Breast epithelium (tissue), 4 donors: ENCODE measurements around the gene COPZ2. TPM values are rescaled to one million over a fixed set of nuclear protein-coding genes. Genes with fewer than 3 reads are reported as not detected.

Source experiments
- DNase-seq, 2 donors: peaks; one replicate each; pipeline ENCODE4 v3.0.0-alpha.2; 2019; ENCODE audit warnings: low spot score in 2 of 2
- H3K27ac ChIP-seq, 2 donors: fragments of 200-600 bp; sonication (generic) in 1 of 2; one replicate each; pipeline ENCODE4 v1.5.1; 2016 to 2019; ENCODE audit warnings: mild to moderate bottlenecking in 1 of 2
- H3K27me3 ChIP-seq, 2 donors: fragments of 200-600 bp; sonication (generic) in 1 of 2; one replicate each; pipeline versions ENCODE4 v1.5.1 to v1.6.0; 2017 to 2019; ENCODE audit warnings: control low read depth in 1 of 2, mild to moderate bottlenecking in 1 of 2
- H3K36me3 ChIP-seq: fragments of 200-600 bp; one replicate; pipeline ENCODE4 v1.5.1; 2019
- H3K4me1 ChIP-seq, 2 donors: fragments of 200-600 bp; sonication (generic); one replicate each; pipeline ENCODE4 v1.5.1; 2016 to 2019; ENCODE audit warnings: control low read depth in 1 of 2
- H3K4me3 ChIP-seq, 3 donors: fragments of 200-600 bp; sonication (generic); 1 replicate in 2 of 3; 2 replicates in 1 of 3; pipeline ENCODE4 v1.5.1; 2016 to 2019; ENCODE audit warnings: mild to moderate bottlenecking in 3 of 3, moderate library complexity in 2 of 3
- H3K9me3 ChIP-seq, 2 donors: fragments of 200-600 bp; sonication (generic) in 1 of 2; one replicate each; pipeline ENCODE4 v1.5.1; 2016 to 2019; ENCODE audit warnings: control low read depth in 1 of 2
- POLR2A ChIP-seq: fragments of 450-650 bp; IDR thresholded peaks from one replicate; pipeline ENCODE4 v1.6.1; 2016; ENCODE audit warnings: antibody characterized with exemption, mild to moderate bottlenecking, moderate library complexity
- POLR2AphosphoS5 ChIP-seq, 3 donors: sonication (generic); formaldehyde crosslinking; IDR thresholded peaks; one replicate each; pipeline ENCODE4 v1.6.1; 2017; ENCODE audit warnings: antibody characterized with exemption in 3 of 3
- intact Hi-C: fragments of 100-400 bp; cut with DNase I; formaldehyde crosslinking; loops from one replicate; pipeline ENCODE4 v1.15.1; 2023; ENCODE audit warnings: low total_unique reads
- total RNA-seq, 3 donors: library from RNA; depleted of rRNA; stranded (reverse); fragments of >200 nt; gene quantifications; one replicate each; pipeline ENCODE4 v1.1.0, GENCODE V29; 2016
- TF ChIP-seq, protein P1 (sequence below), 3 donors: fragments of 450-650 bp; IDR thresholded peaks; one replicate each; pipeline ENCODE4 v1.5.1; 2016 to 2017; ENCODE audit warnings: antibody characterized with exemption in 3 of 3, mild to moderate bottlenecking in 3 of 3, moderate library complexity in 3 of 3

COPZ2 gene
- total RNA-seq, 3 donors from 2014 or later, result 16.4 to 97.9 (median 23.3) TPM

DNA sequence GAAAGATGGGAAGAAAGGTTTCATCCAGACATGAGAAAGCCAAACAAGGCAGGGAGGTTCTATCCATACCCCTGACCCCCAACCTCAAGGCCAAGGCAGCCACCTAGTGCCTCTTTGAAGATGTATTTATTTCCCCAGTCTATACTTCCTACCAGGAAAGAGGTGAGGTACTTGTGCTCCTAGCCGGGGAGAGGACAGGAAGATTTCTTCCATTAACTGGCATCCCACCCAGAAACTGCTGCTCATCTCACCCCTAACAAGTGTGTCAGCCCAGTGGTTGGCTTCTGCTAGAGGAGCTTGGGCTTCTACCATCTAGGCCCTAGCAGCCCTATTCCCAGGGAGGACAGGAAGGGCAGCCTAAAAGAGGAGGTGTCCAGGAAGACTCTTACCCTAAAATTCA lies 8.9 kb downstream of the COPZ2 start:
- Histone ChIP-seq H3K36me3 (no peaks in the 10 kb centered on the region), H3K4me1 (peaks cover 16 to 22% of the 10 kb centered on the region in 2 donors), H3K27me3 (peaks cover 0 to 3% of the 10 kb centered on the region in 2 donors), H3K4me3 (no peak overlapping the region), H3K9me3 (no peaks in the 10 kb centered on the region), H3K27ac (no peak overlapping the region)
- TF ChIP-seq POLR2A (no peak), POLR2AphosphoS5 (IDR thresholded peaks at IDR 0.05) (no peak)
- TF ChIP-seq, protein P1, sequence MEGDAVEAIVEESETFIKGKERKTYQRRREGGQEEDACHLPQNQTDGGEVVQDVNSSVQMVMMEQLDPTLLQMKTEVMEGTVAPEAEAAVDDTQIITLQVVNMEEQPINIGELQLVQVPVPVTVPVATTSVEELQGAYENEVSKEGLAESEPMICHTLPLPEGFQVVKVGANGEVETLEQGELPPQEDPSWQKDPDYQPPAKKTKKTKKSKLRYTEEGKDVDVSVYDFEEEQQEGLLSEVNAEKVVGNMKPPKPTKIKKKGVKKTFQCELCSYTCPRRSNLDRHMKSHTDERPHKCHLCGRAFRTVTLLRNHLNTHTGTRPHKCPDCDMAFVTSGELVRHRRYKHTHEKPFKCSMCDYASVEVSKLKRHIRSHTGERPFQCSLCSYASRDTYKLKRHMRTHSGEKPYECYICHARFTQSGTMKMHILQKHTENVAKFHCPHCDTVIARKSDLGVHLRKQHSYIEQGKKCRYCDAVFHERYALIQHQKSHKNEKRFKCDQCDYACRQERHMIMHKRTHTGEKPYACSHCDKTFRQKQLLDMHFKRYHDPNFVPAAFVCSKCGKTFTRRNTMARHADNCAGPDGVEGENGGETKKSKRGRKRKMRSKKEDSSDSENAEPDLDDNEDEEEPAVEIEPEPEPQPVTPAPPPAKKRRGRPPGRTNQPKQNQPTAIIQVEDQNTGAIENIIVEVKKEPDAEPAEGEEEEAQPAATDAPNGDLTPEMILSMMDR (IDR thresholded peaks at IDR 0.05), result no peak
- intact Hi-C loops, result loop anchor here (5.0 kb wide), 1 partner anchor 94 kb away; no protein-coding TSS in a partner anchor
- no peak for DNase-seq

DNA sequence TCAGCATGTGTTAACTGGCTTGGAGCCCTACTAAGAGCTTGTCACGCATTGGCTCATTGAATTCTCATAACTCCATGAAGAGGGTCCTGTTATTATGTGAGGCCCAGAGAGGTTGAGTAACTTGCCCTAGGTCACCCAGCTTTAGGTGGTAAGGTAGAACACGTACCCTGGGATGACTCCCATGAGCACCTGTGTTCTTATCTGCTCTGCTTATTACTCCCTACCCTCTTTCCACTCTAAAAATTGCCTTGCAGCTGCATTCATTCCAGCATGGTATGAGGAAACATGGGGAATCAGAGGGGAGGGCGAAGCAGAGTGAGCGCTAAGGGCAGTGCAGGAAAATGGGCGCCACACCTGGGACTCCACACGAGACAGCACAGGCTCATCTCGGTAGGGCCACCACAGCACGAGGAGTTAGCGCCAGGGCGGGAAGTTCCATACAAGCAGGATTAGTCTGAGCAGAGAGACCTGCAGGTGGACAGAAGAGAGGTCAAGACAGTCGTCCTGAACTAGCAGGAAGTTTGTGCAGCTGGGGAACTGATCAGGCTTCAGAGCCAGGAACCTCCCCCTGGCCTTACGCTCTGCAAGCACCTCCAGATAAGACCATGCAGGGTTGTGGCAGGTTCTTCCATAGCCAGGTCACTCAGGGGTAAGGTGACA lies 10.1 kb downstream of the COPZ2 start:
- peaks cover 16 to 28% of the 10 kb centered on the region in 2 donors for H3K4me1 ChIP-seq
- no peak for DNase-seq
- TF ChIP-seq, protein P1 (IDR thresholded peaks at IDR 0.05), result no peak
- TF ChIP-seq POLR2A (no peak), POLR2AphosphoS5 (IDR thresholded peaks at IDR 0.05) (no peak)

DNA sequence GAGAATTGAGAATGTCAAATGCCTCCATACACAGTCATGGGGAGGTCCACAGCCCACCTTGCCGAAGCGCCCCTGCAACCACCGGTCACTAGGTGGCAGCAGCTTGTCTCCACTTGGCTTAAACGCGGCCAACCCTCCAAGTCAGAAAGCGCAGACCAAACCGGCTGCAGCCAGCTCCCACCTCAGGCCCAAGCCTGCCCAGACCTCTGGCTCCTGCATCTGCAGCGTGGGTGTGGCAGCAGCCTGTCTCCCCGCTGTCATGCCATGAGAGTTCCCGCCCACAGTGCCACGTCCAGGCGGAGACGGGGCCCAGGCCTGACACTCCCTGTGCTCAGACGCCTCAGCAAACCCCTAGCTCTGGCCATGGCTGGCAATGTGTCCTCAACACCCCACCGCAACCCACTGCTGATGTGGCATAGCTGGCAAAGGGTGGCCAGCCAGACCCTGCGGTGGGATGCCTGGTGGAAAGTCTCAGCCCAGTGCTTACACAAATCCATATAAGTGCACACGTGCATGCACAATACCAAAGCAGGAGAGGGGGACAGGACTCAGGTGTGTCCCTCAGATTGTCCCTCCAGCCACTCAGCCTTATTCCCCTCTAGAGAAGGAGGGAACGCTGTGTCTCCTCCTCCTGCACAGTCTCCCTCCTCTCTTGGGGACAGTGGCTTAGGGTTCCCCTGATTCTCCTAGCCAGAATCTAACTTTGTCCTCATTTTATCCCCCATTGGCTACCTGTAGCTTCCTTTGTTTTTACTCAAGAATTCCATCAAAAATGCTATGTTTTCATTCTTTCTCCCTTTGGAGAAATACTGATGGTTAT lies 10.9 kb downstream of the COPZ2 start:
- H3K36me3 ChIP-seq, result no peaks in the 10 kb centered on the region
- DNase-seq, result peak; percentile 88 to 92
- peak overlapping the region in 1 of 3 donors; percentile 66 for H3K4me3 ChIP-seq
- intact Hi-C loops, result loop anchor here (5.0 kb wide), 1 partner anchor 96 kb away; no protein-coding TSS in a partner anchor
- H3K9me3 ChIP-seq, result no peaks in the 10 kb centered on the region
- H3K27ac ChIP-seq, result peak overlapping the region; percentile 62 to 75
- TF ChIP-seq POLR2A (no peak), POLR2AphosphoS5 (IDR thresholded peaks at IDR 0.05) (peak in 2 of 3 donors; percentile 11 to 39)
- TF ChIP-seq, protein P1 (IDR thresholded peaks at IDR 0.05), result peak; percentile 61 to 88 (median 84)
- H3K27me3 ChIP-seq, result peaks cover 0 to 3% of the 10 kb centered on the region in 2 donors
- H3K4me1 ChIP-seq, result peaks cover 16 to 28% of the 10 kb centered on the region in 2 donors

More for the DNA sequence above, 10.1 kb downstream of the COPZ2 start:
- intact Hi-C loops, result loop anchor here (5.0 kb wide), 1 partner anchor 95 kb away; no protein-coding TSS in a partner anchor
- Histone ChIP-seq H3K27ac (peak overlapping the region in 1 of 2 donors; percentile 62), H3K27me3 (peaks cover 0 to 3% of the 10 kb centered on the region in 2 donors), H3K4me3 (no peak overlapping the region), H3K36me3 (no peaks in the 10 kb centered on the region), H3K9me3 (no peaks in the 10 kb centered on the region)

DNA sequence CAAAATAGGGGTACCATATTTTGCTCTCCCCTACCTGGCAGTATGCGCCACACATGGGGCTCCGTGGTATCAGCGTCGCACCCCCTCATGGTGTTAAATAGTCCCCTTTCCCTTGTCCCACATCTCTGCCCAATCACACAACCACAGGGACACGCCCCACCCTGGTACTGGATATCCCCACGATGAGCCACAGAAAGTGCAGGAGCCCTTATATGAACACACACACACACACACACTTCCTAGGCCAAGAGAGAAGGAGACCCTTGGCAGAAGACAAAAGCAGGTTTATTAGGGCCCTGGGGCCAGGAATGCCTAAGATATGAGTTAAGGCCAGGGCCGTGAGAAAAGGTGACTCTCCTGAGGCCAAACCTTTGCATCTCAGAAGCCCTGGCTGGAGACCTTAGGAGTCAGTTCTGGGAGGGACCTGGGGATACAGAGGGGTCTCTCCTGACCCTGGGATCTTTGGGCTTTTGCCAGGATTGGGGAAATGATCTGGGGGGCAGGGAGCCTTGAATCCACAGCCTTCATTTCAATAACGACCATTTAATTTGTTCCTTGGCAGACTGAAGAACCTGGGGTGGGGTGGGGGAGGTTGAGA lies 11.6 kb downstream of the COPZ2 start:
- DNase-seq, result peak in 1 of 2 donors; percentile 37
- TF ChIP-seq POLR2A (no peak), POLR2AphosphoS5 (IDR thresholded peaks at IDR 0.05) (no peak)
- TF ChIP-seq, protein P1 (IDR thresholded peaks at IDR 0.05), result peak in 1 of 3 donors; percentile 8

More for the DNA sequence above, 11.6 kb downstream of the COPZ2 start:
- peak overlapping the region in 2 of 3 donors; percentile 55 to 66 for H3K4me3 ChIP-seq
- intact Hi-C loops, result loop anchor here (5.0 kb wide), 1 partner anchor 96 kb away; no protein-coding TSS in a partner anchor
- H3K36me3 ChIP-seq, result no peaks in the 10 kb centered on the region
- H3K9me3 ChIP-seq, result no peaks in the 10 kb centered on the region
- H3K4me1 ChIP-seq, result peaks cover 16 to 28% of the 10 kb centered on the region in 2 donors
- H3K27me3 ChIP-seq, result peaks cover 0 to 3% of the 10 kb centered on the region in 2 donors
- H3K27ac ChIP-seq, result peak overlapping the region; percentile 62 to 75
